ENCODE results near the gene PTER. TPM values are rescaled to one million over a fixed set of nuclear protein-coding genes. Genes with fewer than 3 reads are reported as not detected.
A peak's percentile ranks its signal among the peaks of the same experiment; 100 is the strongest.

Gene PTER
- total RNA-seq, 2 donors from 2014 or later, result 7.3 to 16.3 TPM

DNA sequence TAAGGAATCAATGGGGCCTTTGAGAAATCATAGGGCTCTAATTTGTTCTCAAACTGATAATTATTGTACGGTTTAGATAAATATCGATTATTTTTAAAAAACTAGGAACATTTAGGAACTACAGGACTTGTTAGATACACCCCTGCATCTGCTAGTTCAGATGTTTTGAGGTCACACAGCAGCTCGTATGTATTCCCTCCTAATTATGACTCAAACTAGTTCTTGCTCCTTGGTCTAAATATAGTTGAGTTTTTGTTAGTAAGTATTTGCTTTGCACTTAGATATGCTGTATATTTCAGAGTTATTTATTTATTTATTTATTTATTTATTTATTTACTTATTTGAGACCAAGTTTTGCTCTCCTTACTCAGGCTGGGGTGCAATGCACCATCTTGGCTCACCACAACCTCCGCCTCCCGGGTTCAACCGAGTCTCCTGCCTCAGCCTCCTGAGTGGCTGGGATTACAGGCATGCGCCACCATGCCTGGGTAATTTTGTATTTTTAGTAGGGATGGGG lies 22.7 kb downstream of the PTER start:
- intact Hi-C loops (cut with DNase I), result no loop called here
- no peak for ATAC-seq
- no peak for DNase-seq

DNA sequence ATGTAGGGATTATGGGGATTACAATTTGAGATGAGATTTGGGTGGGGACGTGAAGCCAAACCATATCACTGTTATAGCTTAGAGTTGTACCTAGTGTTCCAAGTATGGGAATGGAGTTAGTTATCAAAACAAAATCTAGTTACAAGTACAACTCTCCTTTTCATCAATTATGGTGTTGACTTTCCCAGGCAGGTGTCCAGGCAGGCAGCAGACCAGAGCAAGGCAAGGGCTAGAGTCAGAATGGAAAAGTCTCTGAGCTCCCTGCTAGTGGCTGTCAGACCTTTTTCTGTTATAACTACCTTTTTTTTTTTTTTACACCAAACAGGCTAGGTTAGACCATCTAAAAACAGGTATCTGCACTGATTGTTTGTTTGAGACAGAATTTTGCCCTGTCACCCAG lies 29.2 kb downstream of the PTER start:
- ATAC-seq (no peak), DNase-seq (no peak)
- intact Hi-C loops (cut with DNase I), result no loop called here

DNA sequence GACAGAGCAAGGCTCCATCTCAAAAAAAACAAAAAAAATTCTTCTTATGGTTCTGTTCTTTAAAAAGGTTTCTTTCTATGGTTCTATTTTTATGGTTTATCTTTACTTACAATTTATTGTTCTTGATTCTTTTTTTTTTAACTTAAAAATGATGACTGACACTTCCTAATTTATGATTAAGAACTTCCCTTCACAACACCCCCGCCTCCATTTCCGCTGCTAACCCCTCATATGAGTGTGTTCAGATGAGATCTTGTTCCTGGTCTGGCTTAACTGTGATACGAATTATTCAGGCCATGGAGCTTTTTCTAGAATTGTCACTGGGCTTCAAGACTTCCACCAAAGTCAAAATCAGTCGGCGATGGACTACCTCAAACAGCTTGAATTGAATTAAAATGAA lies 33.9 kb downstream of the PTER start:
- no peak for ATAC-seq
- intact Hi-C loops (cut with DNase I), result no loop called here
- DNase-seq, result no peak

DNA sequence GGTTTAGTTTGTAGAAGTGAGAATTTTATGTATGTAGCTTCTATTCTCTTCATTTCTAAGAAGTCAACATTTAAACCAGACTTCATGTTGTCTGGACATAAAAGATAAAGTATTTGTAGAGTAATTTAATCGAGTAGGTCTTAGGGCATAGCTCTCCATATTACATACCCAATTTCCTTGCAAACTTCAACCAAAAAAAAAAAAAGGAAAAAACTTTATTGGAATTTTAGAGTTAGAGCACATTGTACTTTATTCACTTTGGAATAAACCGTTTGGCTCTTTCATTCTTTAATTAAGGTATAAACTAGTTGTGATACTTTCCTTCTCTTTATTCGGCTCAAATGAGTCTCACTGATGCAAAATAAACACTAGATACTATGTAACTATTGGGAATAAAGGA lies 36.0 kb downstream of the PTER start:
- intact Hi-C loops (cut with DNase I), result no loop called here

DNA sequence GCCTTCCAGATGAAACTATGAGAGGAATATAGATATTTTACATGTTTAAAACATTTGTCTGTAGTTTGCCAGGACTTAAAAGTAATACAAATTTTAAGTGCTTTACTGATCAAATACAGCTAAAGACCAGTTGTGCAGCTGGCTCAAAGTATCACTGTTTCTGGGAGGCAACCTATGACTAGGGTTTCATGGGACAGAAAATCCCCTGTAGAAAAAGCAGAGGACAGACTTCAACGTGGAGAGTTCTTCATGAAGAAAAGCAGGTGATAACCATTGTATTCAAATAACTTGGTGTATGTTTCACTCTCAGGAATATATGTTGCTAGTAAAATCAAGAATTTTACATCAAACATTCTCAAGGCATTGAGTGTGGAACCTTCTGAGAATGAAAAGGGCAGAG lies 40.9 kb downstream of the PTER start:
- intact Hi-C loops (cut with DNase I), result no loop called here
- DNase-seq (no peak), ATAC-seq (no peak)

More for the DNA sequence above, 36.0 kb downstream of the PTER start:
- DNase-seq, result no peak
- no peak for ATAC-seq

DNA sequence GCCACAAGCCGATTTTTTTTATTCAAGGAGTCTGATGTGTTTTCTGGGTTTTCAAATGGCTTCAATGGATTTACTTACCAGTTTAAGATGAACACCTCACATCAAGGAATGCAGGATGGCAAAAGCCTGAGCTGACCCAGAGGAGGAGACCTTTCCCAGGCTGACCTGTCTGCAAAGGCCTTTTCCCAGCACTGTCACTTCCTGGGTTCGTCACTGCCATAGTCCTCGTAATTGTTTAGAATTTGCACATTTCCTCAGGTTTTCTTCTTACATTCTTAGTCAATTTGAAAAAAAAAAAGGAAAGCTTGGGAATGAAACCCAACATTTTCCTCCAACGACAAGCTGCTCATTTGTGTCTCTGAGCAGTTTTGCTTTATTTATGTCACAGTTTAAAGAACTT lies 42.0 kb downstream of the PTER start:
- DNase-seq (no peak), ATAC-seq (no peak)
- intact Hi-C loops (cut with DNase I), result no loop called here

DNA sequence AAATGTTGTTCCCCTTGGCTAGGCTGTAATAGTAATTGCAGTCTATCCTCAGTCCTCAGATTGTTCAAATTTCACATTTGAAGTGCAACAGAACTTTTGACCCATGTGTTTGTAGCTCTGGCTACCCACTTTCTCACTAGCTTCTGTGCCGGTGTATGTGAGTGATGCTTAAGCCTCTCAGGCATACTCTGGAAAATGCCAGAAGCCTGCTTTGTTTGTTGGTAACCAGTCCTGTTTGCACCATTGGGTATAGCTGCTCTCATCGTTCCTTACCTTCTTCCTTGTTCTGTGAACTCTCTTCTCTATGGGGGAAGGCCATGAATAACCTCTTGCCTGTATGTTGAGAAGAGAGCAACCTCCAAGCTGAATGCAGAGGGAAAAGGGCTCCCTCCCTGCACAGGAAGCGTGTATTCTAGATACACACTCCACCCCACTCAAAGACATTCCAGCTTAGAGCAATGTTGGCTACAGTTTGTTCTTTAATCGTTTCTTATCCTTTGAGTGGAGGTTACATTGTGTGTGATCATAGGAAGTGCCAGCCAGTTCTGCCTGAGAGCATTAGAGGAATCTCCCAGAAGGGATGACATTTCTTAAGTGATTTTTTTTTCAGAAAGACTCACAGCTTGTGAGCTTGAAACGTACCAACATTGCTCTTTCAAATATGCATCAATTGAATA lies 44.4 kb downstream of the PTER start:
- intact Hi-C loops (cut with DNase I), result no loop called here
- no peak for ATAC-seq

DNA sequence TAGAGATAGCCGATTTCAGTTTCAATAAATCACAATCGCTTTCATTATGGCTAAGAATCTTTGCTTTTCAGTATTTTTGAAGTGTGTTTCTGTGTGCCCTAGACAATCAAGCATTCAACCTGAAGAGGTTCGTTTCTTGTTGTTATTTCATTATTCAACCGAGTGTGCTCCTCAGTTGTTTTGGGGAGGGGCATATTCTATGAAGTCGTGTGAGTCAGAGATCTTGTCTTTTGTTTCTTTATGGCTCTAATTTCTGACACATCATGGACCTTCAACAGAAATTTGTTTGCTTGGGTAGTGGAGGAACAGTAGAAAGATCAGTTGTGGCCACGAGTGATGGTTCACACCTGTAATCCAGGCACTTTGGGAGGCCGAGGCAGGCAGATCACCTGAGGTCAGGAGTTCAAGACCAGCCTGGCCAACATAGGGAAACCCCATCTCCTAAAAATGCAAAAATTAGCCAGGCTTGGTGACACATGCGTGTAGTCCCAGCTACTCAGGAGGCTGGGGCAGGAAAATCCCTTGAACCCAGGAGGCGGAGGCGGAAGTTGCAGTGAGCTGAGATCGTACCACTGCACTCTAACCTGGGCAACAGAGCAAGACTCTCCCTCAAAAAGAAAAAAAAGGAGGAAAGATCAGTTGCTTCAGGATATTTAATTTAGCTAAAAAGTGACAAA lies 46.6 kb downstream of the PTER start:
- no peak for ATAC-seq

More for the DNA sequence above, 44.4 kb downstream of the PTER start:
- DNase-seq, result no peak

DNA sequence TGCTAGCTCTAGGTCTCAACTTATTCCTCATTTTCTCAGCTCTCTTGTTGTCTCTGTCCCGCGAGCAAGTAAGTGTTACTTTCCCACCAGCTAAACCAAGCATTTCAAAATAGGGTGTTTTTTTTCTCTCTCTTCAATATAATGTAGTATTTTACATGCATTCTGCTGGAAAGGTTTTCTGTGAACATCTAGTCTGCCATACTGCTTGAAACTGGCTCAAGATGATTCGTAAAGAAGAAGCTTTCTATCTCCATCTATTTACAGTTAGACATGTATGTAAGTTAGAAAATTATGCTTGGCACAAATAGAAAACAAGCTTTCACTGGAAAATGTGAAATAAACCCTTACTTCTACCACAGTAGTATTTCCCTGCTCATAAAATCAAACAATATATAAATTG lies 53.7 kb downstream of the PTER start:
- intact Hi-C loops (cut with DNase I), result no loop called here
- DNase-seq, result no peak
- ATAC-seq, result no peak

More for the DNA sequence above, 46.6 kb downstream of the PTER start:
- intact Hi-C loops (cut with DNase I), result no loop called here
- DNase-seq, result no peak

DNA sequence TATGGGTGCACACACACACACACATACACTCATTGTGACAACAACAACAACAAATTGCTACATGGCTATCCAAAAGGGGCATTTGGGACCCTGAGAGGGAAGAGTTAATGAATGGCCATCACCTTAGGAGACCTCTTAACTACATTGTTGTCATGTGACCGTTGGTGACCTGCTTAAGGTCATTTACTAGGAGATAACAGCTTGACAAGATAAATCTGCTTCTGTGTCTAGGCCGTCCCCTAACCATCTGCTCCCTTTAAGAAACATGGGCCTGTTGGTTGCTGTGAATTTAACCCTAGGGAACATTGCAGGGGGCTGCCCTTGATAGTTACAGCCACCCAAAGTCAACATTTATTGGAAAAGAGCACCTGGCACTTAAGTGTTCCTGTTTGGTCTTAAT lies 55.1 kb downstream of the PTER start:
- no peak for ATAC-seq
- intact Hi-C loops (cut with DNase I), result no loop called here
- no peak for DNase-seq

DNA sequence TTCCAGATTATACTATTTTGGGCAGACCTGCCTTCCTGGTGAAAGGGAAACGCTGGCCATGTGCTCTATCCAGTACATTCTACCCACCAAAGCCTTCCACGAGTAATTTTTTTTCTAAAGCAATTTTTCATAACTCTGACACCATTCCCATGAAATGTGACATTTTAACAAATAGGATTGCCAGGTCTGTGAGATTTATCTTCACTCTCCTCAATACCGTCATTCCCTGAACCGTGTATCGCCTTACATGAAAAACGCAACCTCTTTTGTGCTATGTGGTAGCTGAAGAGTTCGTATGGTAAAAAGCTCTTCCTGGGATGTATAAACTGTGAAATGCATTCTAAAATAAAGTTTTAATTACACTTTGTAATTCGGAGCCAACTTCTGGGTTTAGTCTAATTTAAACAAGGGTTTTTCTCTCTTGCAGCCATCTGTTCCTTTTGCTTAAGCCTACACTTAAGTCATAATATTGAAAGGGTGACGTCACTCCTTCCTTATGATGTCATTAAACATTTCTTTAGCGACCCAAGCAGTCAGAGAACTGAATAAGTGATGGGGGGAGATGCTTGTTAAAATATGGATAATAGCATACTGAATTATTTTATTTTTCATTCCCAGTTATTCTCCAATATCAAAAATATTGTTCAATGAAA lies 57.2 kb downstream of the PTER start:
- ATAC-seq (no peak), DNase-seq (no peak)
- intact Hi-C loops (cut with DNase I), result no loop called here

DNA sequence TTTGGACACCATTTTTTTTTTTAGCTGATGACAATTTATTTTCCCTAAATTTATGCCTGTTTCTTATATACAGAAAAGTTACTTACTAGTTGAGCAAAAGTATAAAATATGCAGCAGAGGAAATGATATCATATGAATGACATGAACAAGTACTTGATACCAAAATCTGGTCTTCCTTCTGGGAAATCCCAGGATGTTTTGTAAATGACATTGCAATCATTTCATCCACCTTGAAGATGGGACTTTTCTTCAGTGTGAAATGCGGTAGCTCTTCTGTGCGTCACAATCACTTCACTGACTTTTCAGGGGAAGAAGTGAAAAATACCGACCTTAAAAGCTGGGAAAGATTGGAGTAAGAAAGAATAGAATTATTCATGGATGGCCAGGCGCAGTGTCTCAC lies 61.1 kb downstream of the PTER start:
- ATAC-seq, result no peak
- DNase-seq, result no peak
- intact Hi-C loops (cut with DNase I), result no loop called here

DNA sequence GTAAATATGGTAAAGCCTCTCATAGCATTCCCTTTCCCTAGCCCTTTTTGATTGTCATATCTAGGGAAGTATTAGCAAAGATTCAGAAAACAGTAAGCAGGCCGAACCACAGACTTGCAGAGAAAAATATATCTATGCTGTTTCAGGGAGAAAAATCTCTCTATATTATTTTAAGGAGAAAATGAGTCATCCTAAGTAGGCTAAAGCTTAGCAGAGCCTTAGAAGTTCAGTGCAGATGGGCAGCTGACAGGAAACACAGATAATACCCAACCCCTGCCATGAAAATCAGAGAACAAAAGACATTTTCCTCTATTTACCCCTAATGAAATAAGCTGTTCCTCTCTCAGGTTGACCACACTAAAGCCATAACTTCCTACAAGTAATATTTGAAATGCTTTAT lies 68.4 kb downstream of the PTER start:
- intact Hi-C loops (cut with DNase I), result no loop called here
- ATAC-seq, result no peak
- no peak for DNase-seq

DNA sequence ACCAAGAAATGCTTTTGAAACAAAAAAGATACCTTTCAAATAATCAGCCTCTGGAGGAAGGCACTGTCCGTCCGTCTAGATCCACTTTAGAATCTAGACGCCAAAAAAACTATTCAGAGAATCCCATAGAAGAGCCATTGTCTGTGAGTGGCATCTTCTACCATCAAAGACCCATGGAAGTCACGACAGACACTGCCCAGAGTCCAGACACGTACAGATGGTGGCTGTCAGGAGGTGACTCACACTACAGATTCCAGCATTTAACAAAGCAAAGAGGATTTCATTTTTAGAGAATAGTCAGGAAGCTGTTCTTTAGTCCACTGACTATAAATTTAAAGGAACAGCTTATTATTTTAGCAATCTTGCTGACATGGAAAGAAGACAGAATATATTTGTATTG lies 73.2 kb downstream of the PTER start:
- intact Hi-C loops (cut with DNase I), result no loop called here
- ATAC-seq, result no peak

DNA sequence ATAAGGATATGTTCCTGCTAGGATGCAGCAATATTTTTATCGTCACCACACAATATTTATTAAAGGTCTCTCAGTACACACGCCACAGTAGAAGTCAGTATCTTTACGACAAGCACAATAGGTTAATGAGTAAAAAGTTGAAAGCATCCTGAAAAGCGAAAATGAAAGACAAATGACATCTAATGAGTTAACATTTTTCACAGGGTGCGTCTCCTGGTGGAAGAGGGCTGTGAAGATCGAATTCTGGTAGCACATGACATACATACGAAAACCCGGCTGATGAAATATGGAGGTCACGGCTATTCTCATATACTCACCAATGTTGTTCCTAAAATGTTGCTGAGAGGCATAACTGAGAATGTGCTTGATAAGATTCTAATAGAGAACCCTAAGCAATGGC lies 74.0 kb downstream of the PTER start:
- intact Hi-C loops (cut with DNase I), result no loop called here
- DNase-seq, result no peak
- ATAC-seq, result no peak

More for the DNA sequence above, 73.2 kb downstream of the PTER start:
- no peak for DNase-seq

DNA sequence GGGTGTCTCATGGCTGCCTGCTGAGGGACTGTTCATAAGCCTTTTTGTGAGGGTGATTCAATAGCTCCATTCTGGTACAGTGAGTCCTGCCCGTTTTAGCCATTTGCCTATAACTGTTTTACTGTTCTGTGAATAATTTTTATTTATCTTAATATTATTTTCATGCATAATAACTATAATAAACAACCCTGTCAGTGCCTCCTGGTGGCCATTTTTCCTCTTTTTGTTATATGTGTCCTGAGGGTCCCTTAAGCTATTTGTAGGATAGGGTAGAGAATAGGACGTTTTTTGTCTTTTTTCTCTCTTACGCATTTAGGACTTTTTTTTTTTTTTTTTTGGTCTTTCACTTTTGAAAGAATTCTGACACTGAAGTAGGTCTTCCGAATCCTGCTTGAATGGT lies 82.0 kb downstream of the PTER start:
- intact Hi-C loops (cut with DNase I), result no loop called here
- DNase-seq, result no peak
- ATAC-seq, result no peak

DNA sequence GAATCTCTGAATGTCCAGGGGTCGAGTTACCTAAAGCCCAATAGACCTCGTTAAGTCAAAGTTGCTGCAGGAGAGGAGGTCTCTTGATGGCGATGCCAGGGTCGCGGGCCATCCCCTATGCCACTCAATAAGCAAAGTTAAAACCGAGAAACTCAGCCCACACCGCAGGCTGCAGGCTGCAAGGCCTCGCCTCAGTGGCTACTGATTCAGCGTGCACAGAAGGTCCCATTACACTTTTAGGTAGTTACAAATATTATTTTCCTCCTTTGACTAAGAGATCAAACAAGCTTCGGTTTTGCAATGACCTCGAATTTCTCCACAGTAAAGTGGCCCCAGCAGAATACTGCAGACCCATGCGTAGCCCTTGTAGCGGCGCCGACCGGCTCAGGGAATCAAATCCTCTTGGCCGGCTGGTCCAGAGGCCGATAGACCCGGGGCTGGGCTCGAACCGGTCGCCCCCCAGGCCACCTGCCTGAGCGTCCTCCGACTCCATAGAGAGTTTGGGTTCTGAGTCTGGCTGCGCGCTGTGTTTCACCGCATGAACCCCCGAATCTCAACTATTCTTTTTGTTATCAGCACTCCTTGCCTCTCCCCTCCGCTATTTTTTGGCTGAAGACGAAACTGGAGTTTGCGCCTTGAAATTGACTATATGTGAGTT lies 82.6 kb downstream of the PTER start:
- ATAC-seq, result no peak
- no peak for DNase-seq
- intact Hi-C loops (cut with DNase I), result no loop called here

DNA sequence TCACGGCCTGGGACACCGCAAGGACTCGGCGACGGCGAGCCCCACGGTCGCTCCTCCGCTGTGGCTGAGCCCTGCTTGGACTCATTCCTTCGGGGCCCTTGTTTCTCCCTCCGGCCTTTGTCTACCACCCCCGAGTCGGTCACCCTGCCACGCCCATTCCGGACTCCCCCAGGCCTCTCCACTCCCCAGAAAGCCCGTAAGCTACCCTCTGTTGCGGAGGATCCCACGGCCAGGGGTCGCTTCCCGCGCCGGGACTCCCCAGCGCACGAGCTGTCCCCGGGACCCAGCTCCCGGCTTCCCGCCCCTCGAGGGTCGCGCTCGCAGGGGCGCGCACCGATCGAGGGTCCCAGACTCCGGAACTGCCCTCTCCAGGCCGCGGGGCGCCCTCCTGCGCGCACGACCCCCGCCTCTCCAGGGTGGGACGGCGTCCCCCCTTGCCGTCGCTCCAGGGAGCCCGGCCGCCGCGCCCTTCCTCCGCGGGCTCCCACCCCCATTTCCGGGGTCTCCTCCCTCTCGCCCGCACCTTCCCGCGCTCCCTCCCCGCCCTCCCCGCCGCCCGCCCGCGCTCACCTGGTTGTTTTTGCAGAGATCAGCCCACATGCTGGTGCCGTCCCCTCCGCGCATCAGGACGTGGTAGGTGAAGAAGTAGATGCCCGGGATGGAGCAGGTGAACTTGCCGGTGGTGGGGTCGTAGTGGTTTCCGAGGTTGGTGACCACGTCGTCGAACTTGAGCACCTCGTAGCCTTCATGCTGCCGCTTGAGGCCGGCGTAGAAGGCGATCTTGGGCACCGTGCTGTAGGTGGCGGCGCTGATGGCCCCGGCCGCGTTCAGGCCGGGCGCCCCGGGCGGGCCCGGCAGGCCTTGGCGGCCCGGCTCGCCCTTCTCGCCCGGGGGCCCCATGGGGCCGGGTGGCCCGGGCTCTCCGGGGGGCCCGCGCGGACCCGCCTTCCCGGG lies 83.4 kb downstream of the PTER start:
- intact Hi-C loops (cut with DNase I), result no loop called here
- ATAC-seq (peak in 1 of 2 donors; percentile 33), DNase-seq (no peak)

DNA sequence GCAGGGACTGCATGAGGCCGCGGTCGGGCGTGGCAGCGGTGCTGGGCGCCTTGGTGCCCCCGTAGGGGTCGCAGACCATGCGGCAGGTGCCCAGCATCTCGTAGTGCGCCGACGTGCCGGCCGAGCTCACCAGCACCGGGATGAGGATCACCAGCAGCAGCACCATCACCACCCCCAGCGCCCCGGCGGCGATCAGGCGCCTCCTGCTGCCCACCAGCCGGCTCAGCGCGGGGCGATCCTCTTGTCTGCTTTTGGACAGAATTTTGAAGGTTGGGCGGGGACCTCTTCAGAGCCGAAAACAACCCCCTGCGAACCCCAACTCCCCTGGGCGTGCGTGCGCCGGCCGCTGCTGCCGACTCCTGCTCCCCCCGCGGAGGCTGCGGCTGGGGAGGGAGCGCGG lies 84.1 kb downstream of the PTER start:
- DNase-seq (peak; percentile 35), ATAC-seq (peak; percentile 45 to 52)
- intact Hi-C loops (cut with DNase I), result no loop called here
